Endometrium (tissue), 2 donors: Measurements from ENCODE around the gene PEX14.

Source experiments
- FAIRE-seq: peaks from 2 replicates; lab custom pipeline; 2012; peaks lifted over from hg19 to GRCh38; lab: Jason Lieb, UNC
- donor health status: control.
- donor health status: control.

Gene PEX14

GRCh38 chr1:10519016-10519417 is 44.3 kb downstream of the PEX14 start:
- FAIRE-seq = no peak

DNA sequence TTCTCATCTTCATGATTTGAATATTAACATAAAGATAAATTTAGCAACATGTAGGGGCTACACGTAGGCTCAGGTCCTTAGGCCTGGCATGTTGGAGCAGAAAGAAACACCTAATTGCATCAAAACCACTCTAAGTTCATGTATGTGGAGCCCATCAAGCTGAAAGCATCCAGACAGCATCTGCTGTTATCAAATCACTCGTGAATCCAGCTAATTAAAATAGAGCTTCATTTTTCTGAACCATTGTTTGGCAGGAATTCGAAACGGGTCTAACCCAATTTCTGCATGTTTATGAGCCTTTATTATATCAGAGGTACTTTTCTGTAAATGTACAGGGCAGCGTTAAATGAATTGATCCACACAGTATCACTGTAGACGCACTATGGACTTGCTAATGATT is 45.7 kb downstream of the PEX14 start:
- FAIRE-seq = no peak

DNA sequence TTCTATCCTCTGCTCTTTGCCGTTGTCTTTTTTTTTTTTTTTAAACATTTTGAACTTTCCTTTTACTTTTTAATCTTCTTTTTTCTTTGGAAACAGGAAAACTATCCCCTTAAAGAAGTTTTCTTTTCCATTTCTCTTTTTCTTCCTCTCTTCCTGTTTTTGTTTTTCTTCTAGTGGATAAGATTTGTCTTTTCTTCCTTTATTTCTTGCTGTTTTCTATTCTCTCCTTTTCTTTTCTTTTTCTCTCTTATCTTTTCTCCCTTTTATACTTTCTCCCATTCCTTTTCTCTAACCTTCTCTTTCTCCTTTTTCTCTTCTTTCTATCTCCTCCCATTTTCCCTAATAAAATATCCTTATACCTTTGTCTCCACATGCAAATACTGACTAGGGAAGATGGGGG is 46.2 kb downstream of the PEX14 start:
- FAIRE-seq = no peak

DNA sequence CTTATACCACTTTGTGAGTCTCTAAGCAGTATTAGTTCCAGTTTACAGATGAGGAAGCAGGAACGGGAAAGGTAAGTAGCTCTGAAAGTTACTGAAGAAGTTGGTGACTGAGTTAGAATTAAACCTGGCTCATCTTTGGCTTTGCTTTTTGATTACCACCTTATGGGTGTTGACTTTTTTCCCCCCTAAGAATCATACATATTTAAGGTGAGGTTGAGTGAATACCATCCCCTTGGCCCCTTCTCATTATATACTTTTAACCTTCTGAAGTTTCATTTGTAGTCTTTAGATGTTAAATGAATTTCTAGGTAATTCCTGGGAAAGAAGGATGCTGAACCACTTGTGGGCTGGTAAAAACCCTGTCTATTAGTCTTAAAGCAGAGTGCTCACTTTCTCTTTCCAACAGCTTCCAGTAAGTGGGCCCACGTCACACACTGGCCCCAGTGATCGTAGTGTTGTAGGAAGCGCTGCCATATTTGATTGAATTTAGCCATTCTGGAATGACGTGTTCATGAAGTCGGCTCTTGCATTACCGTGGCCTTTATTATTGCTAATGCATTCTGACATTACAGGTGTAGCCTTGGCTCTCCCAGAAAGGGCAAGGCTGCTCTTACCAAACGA is 46.9 kb downstream of the PEX14 start:
- no peak for FAIRE-seq

DNA sequence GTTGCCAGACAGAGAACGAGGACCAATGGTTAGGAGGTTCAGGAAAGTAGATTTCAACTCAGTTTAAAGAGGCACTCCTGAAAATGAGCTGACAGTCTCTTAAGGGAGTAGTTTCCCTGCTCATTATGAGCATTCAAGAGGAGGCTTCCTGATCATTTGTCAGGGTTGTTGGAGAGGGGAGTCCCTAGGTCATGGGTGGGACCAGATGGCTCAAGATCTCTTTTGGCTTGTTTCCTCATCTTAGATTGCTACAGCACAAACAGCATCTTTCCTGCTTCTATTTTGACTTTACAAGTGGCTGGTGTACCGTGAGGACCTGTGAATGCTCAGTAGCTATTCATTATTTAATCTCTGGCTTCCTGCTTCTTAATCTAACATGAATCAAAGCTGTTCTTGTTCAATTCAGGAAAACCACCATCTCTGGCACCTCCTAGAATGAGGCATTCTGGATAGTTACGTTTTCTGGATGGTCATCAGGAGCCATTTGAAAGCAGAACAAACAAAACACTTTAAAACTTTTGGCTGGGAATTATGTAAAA is 47.6 kb downstream of the PEX14 start:
- no peak for FAIRE-seq

DNA sequence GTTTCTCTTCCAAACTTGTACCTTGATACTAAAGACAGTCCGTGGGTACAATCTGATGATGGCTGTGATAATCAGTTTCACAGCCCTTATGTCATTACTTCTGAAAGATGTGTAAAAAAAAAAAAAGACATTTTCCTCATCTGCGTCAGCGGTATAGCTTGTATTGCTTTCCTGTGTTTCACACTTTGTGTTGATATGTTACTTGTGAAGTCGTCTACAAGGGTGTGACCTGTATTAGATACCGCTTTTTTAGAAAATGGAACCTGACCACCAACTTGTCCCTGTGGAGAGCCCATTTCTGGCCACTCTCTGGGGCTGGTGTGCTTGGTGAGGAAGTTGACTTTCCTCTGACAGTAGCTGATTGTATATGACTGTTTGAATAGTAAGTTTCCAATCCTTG is 50.5 kb downstream of the PEX14 start:
- no peak for FAIRE-seq

- FAIRE-seq = no peak
Measured at GRCh38 chr1:10528066-10529014, 53.6 kb downstream of the PEX14 start.

DNA sequence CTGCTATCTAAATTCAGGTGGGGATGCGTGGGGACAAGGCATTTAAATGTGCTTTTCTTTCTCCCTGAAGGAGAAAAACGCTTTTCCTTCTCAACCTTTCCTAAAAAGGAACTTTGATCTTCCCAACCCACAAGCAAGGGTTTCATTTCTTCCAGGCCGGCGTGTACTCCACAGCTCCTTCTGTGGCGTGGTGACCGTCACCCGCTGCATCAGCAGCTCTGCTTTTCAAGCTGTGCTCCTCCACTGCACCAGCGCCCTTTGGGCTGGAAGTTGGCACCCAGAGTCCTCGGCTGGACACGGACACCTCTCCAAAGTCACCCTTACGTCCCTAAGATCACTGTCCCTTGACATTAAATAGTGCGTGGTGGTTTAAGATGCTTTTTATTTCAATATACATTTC is 54.3 kb downstream of the PEX14 start:
- no peak for FAIRE-seq

- no peak for FAIRE-seq
Measured at GRCh38 chr1:10529765-10530164, 55.0 kb downstream of the PEX14 start.

- FAIRE-seq = no peak
Measured at GRCh38 chr1:10530281-10530740, 55.6 kb downstream of the PEX14 start.

GRCh38 chr1:10530756-10531495 is 56.2 kb downstream of the PEX14 start:
- FAIRE-seq = no peak

GRCh38 chr1:10532362-10532761 is 57.6 kb downstream of the PEX14 start:
- FAIRE-seq = no peak

- no peak for FAIRE-seq
Measured at GRCh38 chr1:10534519-10534918, 59.8 kb downstream of the PEX14 start.

DNA sequence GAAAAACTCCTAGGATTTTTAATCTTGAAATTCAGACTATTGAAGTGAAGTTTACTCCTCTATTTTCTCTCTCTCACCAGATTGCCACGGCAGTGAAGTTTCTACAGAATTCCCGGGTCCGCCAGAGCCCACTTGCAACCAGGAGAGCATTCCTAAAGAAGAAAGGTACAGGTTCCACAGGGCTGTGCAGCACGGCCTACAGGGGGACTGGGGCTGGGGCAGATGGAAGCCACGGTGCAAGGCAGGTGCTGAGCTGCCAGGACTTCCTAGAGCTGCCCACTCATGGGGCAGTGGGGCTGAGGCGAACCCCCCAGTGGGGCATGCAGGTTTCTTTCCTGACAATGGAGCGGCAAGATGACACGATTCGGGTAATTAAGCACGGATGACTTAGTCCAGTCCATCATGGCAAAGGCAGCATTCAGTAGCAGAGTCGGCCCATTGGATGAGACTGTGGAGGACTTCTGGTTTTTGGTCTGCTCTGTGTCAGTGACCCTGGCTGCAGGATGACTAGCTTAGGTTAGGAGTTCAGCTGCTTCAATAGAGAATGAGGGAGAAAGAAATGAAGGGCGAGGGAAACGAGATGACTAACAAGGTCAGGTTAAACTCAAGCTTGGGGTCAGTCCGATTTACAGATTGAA is 61.5 kb downstream of the PEX14 start:
- no peak for FAIRE-seq

- no peak for FAIRE-seq
Measured at GRCh38 chr1:10537082-10537766, 62.5 kb downstream of the PEX14 start.

- FAIRE-seq = no peak
Measured at GRCh38 chr1:10538646-10539355, 64.1 kb downstream of the PEX14 start.

- FAIRE-seq = no peak
Measured at GRCh38 chr1:10539411-10540043, 64.8 kb downstream of the PEX14 start.

DNA sequence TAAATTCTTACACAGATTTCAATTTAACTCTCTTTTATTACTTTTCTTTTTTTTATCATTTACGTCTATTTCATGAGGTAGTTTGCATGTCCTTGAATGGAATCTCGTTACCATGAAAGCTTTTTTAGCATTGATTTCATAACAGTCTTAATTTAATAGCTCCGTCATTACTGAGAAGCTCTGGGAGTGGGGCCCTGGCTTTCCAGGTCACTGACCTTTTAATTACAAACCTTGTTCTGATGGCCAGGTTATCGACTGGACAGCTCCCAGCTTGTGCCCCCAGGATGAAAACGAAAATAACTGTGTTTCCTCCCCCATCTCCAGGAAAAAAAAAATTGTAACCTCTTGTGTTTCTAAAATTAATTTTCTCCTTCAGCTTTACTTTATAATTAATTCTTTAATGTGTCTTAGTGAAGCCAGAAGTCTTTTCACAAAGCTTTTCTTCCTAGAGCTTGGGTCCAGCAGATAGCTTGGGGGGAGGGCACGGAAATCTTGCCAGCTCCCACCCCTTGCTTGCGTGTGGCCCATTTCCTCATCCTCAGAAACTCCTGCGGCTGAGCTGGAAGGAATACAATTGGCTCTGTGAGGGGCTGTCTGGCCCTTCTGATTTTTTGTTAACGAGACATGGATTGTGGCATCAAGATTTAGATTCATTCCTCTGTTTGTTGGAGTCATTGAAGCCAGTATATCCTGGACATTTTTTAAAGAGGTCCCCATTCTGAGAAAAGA is 65.7 kb downstream of the PEX14 start:
- no peak for FAIRE-seq

DNA sequence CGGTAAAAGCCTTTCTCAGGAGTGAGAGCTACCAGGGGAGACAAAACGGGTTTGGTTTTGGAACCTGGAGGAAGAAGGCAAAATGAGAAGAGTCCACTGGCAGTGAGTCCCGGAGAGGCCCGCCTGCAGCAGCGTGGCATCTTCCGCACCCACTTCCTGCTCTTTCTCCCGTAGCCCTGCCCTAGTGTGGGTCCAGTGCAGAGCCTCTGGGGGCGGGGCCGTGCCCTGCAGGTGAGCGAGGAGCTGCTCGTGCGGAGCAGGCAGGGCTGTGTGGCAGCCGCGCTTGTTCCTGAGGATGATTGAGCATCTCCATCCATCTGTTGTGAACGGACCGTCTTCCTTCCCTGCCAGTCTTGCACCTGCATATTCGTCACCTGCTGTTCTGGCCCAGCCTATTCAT is 66.5 kb downstream of the PEX14 start:
- no peak for FAIRE-seq

GRCh38 chr1:10544239-10544638 is 69.5 kb downstream of the PEX14 start:
- no peak for FAIRE-seq
